HG03565 (cell line): ENCODE measurements around the gene ENG.
A peak's percentile ranks its signal among the peaks of the same experiment; 100 is the strongest.

Experiments used
- ATAC-seq: cut with Tn5 transposase; IDR thresholded peaks from one replicate; pipeline ENCODE4 v1.9.1; 2021; ENCODE audit warnings: mild to moderate bottlenecking, moderate library complexity; ENCODE audit not compliant: unreplicated experiment

ENG gene

GRCh38 chr9:127815512-127816361 lies 38.7 kb downstream of the ENG start:
- ATAC-seq = no peak

DNA sequence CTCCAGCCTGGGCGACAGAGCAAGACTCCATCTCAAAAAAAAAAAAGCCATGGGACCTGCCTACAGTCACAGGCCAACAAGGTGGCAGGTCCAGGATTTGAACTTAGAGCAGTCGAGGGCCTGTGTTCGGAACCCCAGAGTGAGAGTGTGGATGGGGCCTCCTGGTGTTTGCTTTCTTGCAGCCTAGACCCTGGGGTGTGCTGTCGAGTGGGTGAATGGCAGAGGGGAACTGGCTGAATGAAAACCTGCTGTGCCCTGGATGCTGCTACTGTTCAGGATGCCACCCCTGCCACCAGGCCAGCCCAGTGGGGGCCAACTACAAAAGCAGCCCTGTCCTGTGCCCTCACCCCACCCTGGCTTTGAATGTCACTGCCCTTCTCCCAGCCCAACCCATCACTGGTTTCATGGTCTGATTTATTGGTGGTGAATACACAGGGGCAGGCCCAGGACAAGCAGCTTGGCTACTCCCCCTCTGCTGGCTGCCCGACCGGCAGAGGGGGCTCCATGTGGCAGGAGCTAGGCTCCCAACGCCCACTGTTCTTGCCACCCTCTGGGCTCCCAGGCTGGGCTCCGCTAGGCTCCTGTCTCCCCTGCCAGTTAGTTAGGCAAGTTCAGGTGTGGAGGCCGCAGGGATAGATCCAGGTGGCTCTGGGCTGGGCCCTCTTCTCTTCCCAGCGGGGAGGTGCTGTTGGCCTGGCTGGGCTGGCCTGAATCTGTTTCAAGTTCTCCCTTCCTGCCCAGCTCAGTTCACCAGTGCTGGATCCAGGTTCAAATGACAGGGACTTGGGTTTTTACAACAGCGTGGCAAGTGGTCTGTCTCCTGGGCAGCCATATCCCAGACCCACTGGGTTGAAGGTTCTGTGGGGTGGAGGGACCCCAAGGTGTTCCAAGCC lies 39.6 kb downstream of the ENG start:
- ATAC-seq = no peak

- ATAC-seq = no peak
Measured at GRCh38 chr9:127813686-127814226, 40.7 kb downstream of the ENG start.

- ATAC-seq = no peak
Measured at GRCh38 chr9:127812936-127813675, 41.4 kb downstream of the ENG start.

DNA sequence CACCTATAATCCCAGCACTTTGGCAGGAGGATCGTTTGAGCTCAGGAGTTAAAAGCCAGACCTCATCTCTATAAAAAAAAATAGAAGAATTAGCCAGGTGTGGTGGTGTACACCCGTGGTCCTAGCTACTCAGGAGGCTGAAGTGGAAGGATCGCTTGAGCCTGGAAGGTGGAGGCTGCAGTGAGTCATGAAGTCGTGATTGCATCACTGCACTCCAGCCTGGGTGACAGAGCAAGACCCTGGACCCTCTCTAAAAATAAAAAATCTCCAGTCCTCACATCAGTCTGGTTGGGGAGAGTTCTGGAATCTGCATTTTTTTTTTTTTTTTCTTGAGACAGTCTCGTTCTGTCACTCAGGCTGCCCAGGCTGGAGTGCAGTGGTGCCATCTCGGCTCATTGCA lies 42.4 kb downstream of the ENG start:
- no peak for ATAC-seq

GRCh38 chr9:127810378-127811187 lies 43.9 kb downstream of the ENG start:
- no peak for ATAC-seq

DNA sequence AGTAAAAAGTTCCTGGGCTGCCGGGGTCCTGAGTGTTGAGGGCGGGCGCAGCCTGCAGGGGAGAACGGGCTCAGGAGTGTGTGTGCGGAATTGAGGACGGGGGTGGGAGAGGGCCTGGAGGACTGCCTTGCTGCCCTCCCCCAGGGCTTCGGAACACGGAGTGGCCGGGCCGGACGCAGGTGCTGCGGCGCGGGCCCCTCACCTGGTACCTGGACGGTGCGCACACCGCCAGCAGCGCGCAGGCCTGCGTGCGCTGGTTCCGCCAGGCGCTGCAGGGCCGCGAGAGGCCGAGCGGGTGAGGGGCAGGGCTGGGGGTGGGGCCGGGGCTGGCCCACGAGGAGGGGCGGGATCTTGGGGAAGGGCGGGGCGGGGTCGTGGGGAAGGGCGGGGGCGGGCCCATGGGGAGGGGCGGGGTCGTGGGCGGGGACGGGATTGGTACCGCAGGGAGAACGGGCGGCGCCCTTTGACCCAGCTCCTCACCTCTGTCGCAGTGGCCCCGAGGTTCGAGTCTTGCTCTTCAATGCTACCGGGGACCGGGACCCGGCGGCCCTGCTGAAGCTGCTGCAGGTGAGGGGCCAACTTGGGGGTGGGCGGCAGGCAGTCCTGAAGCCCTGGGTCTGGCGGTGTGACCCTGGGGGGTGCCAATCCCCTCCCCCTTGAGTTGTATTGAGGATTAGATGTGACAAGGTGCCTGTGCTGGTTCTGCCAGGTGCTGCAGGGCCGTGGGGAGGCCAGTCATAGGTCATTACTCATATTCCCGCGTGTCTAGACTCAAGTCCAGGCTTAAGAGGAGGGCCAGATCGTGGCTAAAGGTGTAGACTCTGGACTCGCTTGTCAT lies 44.7 kb downstream of the ENG start:
- no peak for ATAC-seq

DNA sequence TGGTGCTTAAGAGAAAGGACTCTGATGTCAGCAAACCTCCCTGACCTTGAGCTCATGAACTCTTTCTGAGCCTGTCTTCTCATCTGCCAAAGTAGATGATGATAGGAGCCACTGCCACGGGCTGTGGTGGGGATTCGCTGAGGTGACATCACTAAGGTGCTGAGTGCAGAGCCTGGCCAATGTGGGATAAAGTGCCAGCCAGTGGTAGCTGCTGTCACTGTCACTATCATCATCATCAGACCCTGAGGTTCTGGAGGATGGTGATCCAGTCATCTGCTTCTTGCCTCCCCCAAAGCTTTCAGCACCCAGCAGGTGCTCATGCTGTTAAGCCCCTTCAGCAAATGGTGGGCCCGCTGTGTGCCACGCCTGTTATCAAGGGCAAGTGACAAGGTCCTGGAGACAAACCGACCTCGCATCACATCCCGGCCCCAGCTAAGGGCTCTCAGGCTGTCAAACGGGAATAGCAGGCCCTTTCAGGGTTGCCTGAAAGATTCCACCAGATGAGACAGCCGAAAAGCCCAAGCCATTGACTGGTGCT lies 45.4 kb downstream of the ENG start:
- no peak for ATAC-seq

DNA sequence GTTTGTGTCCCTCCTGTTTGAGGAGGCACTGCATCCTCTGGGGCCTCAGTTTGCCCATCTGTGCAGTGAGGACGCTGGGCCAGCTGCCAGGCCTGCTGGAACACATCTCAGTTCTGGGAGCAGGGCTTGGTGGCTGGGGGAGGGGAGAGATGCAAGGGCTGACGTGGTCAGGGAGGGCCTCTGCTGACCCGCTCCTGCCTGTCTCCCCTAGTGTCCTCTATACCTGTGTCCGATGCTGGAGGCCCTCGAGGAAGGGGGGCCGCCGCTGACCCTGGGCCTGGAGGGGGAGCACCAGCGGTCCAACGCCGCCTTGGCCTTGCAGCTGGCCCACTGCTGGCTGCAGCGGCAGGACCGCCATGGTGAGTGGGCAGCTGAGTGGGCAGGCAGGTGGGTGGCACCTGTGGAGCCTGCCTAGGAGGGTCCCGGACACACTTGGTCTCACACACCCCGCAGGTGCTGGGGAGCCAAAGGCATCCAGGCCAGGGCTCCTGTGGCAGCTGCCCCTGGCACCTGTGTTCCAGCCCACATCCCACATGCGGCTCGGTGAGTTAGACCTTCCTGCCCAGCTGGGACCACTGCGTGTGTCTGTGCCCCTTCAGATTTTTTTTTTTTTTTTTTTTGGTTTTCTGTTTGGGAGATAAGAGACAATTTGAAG lies 46.0 kb downstream of the ENG start:
- ATAC-seq = no peak

DNA sequence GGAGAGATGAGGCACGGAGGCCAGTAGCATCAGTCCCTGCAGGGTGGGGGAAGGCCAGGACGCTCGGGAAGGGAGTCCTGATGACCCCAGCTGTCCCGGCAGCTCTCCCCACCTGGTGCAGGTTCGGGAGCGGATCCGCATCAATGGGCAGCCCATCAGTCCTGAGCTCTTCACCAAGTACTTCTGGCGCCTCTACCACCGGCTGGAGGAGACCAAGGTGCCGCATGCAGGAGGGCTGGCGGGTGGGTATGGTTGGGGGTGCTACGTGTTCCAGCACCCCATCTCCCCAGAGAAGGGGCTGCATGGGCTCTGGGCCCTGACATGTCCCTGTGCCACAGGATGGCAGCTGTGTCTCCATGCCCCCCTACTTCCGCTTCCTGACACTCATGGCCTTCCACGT lies 47.6 kb downstream of the ENG start:
- no peak for ATAC-seq

DNA sequence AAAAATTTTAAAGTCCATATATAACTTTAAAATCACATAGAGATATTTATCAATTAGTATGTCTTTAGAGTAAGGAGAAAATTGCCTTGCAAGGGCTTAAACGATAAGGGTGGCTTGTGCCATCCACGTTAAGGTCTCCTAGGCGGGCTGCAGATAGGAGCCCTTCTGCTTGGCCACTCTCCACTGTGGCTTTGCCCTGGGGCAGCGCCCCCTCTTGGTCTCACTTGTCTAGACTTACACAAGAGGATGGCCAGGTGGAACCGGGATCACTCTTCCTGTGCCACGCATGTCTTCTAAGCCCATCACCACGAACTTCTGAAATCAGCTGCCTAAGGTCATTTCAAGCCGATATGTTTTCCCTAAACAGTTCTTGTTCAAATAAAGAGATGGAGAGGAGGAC lies 48.8 kb downstream of the ENG start:
- no peak for ATAC-seq

GRCh38 chr9:127803507-127804352 lies 50.7 kb downstream of the ENG start:
- no peak for ATAC-seq

- ATAC-seq = peak; percentile 63
Measured at GRCh38 chr9:127802576-127803443, 51.6 kb downstream of the ENG start, which contains the start of gene FPGS. Gene FPGS (plus strand): TSS chr9:127802882. CDS start chr9:127802925, 43 bp downstream.

GRCh38 chr9:127801955-127802575 lies 52.4 kb downstream of the ENG start:
- no peak for ATAC-seq

DNA sequence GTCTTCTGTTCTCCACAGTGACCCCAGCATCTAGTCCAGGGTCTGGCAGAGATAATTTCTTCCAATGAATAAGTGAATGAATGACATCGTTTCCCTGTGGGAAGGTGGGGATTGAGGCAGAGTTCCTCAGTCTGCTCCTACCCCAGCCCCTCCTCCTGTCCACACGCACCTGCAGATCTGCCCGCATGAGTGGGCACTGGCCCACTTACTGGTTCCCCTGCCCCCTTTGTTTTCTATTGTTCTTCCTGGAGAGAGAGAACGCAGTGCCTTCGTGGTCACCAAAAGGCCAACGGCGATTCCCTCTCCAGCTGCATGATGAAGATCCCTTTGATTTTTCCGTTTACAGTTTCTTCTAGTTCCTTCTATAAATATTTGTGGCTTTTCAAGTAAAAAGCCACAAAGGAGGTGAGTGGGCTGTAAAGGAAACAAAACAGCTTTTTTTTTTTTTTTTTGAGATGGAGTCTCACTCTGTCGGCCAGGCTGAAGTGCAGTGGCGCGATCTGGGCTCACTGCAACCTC lies 57.5 kb downstream of the ENG start:
- no peak for ATAC-seq
